ENCODE measurements around the gene ATP5PO.
"Not testable (repeated sequence)": the region's sequence is repeated elsewhere in the genome, so short reads cannot be mapped to it uniquely, and the experiment has no call there.

The ATP5PO gene

GRCh38 chr21:33865996-33866575 is 49.5 kb downstream of the ATP5PO start:
- DNase-seq: no peak

- DNase-seq: no peak
Measured at GRCh38 chr21:33865176-33865575, 50.4 kb downstream of the ATP5PO start.

- no peak for DNase-seq
Measured at GRCh38 chr21:33864150-33864549, 51.5 kb downstream of the ATP5PO start.

GRCh38 chr21:33863191-33863590 is 52.4 kb downstream of the ATP5PO start:
- not testable (repeated sequence) for DNase-seq

GRCh38 chr21:33861125-33861524 is 54.5 kb downstream of the ATP5PO start:
- no peak for DNase-seq

GRCh38 chr21:33860332-33860879 is 55.2 kb downstream of the ATP5PO start:
- DNase-seq: no peak

- no peak for DNase-seq
Measured at GRCh38 chr21:33859373-33860102, 56.1 kb downstream of the ATP5PO start.

GRCh38 chr21:33858667-33859372 is 56.8 kb downstream of the ATP5PO start:
- DNase-seq: no peak

GRCh38 chr21:33857846-33858666 is 57.5 kb downstream of the ATP5PO start:
- no peak for DNase-seq

- no peak for DNase-seq
Measured at GRCh38 chr21:33856893-33857527, 58.6 kb downstream of the ATP5PO start.

- no peak for DNase-seq
Measured at GRCh38 chr21:33855190-33855589, 60.4 kb downstream of the ATP5PO start.

GRCh38 chr21:33854604-33855003 is 61.0 kb downstream of the ATP5PO start:
- DNase-seq: no peak
